HL-60/S4 treated with retinoic acid at 250 ng/mL for 4 days and 3 days (cell line): ENCODE measurements around the gene SLC34A1.
"Not testable (repeated sequence)": the region's sequence is repeated elsewhere in the genome, so short reads cannot be mapped to it uniquely, and the experiment has no call there.

Source experiments
- in situ Hi-C: fragments of 300-500 bp; cut with MboI; formaldehyde crosslinking; loops from 2 replicates; pipeline ENCODE4 v1.7.0; 2022; ENCODE audit warnings: low sequenced_read_pairs

SLC34A1 gene

DNA sequence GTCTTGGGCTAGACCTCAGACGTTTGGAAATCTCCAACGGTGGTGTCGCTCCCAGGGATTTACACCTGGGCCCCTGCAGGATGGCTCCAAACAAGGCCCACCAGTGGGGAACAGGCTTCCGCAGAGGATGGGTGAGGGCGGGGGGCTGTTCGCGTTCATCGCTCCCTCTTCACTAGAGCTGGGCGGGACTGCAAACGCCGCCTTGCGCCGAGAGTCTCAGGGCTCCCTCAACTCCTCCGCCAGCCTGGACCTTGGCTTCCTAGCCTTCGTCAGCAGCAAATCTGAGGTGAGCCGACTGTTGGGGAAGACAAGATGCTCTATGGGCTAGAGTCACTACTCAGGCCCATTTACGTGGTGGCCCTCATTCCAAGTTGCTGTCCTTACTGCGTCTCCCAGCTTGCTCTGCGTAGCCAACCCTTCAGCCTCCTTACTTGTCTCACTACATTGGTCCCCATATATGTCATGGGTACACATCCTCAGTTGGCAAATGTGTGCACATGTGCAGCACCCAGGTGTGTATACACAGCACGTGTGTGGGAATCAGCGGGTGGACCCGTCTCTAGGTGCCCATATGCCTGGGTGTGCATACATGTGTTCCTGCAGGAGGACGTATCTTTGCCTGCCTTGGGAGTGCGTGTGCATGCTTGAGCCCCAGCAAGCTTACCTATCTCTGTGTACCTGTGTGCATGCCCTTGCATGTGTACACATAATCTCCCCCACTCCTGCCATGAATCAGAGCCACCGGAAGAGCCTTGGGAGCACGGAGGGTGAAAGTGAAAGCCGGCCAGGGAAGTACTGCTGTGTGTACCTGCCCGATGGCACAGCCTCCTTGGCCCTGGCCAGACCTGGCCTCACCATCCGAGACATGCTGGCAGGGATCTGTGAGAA is 16.0 kb upstream of the SLC34A1 start:
- in situ Hi-C loops: no loop called here

DNA sequence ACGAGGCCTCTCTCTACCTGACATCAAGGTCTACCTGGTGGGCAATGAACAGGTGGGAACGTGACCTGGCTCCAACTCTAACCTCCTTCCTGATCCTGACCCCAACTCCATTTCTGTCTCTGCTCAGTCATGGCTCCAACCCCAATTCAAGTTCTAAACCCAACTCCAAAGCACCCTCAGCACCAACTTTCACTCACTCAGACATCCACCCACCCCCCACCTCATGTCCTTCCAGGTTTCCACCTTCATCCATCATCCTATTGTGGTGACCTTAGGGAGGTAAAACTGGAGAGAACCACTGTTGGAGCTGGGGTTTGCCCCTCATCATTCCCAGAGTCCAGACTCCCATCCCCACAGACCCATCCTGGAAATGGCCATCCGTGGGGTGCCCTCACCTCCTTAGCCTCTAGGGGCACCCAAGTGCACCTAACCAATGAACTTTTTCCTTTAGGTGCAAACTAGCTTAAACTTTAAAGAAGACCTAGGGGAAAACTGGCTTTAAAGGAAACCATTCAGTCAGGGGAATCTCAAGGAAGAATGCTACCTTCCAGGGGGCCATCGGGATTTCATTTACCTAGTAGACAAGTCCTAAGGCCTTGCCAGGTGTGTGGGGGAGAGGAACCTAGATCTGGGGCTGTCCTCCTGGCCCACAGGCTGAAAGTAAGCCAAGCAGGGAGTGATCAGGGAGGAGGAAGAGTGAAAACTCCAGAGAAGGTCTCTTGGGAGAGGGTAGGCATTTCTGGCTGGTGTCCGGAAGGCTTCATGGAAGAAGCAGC is 15.2 kb upstream of the SLC34A1 start:
- in situ Hi-C loops: no loop called here

DNA sequence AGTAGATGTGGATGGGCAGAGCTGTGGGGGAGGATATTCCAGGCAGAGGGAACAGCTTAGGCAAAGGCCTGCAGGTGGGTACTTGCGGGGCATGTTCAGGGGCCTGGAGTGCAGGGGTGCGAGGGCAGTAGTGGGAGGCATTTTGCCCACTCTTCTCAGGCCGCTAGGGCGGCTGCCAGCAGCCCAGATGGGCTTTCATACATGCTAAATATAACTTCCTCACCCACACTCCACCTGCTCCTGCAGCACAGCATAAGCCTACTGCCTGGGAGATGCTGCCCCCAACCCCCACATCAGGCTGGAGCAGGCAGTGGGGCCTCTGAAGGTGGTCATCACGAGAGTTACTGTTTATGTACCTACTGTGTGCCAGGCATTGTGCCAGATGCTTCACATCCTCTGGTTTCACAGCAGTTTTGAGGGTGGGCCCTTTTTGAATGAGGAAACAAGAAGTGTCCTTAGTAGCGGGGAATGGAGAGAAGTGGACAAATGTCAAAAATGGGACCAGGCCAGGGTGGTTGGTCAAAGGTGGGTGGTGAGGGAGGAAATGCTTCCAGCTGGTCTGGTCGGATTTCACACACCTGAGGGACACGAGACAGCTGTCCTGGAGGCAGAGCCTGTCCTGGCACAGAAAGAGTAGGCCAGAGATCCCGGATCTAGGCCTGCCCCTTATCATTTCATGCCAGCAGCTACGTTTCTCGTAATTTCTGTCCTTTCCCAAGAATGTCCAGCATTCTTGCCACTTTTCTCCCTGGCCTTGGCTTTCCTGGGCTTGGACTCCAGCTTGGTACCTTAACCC is 14.4 kb upstream of the SLC34A1 start:
- in situ Hi-C loops: no loop called here

DNA sequence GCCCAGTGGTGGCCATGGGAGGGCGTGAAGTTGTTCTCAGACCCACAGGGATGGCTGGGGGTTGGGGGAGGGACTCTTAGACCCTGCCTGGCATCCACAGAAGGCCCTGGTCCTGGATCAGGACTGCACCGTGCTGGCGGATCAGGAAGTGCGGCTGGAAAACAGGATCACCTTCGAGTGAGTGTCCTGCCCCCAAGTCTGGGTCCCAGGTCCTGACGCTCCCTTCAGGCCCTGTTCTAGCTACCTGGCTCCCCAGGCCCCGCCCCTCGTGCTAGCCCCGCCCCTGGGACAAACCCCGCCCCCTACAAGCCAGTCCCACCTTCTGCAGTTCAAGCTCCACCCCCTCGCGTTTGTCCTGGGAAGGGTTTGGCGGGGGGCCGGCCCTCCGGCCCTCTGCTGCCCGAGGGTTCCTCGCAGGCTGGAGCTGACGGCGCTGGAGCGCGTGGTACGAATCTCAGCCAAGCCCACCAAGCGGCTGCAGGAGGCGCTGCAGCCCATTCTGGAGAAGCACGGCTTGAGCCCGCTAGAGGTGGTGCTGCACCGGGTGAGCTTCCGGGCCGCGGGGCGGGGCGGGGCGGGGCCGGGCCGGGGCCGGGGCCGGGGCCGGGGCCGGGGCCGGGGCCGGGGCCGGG is 13.6 kb upstream of the SLC34A1 start:
- in situ Hi-C loops: no loop called here

DNA sequence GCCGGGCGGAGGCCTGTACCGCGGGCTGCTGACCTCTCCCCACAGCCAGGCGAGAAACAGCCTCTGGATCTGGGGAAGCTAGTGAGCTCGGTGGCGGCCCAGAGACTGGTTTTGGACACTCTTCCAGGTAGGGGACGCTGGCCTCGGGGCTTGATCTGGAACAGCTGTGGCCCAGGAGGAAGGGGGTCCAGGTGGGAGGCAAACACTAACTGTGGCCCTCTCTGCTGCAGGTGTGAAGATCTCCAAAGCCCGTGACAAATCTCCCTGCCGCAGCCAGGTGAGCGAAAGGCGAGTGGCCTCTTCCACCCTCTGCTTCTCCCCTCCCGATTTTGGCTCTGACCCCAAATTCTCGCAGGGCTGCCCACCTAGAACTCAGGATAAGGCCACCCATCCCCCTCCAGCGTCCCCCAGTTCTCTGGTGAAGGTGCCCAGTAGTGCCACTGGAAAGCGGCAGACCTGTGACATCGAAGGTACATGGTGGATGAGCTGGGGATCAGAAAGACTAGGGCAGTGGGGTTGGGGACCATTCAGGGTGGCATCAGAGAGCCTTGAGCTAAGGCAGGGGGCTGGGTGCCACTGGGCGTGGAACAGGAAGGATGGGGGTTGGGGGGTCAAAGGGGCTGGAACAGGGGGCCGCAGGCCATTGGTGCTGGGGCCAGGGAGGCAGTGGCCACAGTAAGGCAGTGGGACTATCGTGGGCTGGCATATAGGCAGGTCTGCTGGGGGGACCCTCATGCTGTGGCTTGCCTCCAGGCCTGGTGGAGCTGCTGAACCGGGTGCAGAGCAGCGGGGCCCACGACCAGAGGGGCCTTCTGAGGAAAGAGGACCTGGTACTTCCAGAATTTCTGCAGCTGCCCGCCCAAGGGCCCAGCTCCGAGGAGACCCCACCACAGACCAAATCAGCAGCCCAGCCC is 12.9 kb upstream of the SLC34A1 start:
- in situ Hi-C loops: no loop called here

DNA sequence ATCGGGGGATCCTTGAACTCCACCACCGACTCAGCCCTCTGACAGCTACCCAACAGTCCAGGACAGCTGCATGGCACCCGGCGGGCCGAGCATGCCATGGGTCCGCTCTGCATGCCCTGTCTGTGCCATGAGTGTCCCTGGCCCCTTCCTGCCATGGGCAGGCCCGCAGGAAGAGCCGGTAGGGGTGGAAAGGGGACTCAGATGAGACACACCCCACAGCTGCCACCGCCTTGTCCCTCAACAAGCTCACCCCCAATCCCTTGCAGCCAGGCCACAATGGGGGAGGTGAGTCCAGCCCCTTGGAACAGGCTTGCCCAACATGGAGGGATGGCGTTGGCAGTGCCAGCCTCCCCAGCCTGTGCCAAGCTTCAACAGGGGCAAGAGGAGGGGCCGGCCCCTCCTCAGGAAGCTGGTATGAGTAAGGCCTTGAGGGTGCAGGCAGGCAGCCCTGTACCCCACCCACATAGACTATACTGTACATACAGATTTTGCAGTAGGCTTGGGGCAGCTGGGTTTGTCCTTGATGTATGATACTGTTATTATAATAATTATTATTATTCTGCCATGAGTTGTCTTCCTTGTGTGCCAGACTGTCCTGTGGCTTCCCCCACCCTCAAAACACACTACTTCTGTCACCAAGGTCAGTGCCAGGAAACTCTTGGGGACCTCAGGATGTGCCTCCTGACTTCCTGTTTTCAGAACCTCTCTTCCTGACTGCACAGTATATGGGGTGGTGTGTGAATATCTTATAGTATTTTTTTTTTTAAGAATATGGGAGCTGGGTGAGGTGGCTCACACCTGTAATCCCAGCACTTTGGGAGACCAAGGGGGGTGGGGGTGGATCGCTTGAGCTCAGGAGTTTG is 12.0 kb upstream of the SLC34A1 start:
- in situ Hi-C loops: no loop called here

DNA sequence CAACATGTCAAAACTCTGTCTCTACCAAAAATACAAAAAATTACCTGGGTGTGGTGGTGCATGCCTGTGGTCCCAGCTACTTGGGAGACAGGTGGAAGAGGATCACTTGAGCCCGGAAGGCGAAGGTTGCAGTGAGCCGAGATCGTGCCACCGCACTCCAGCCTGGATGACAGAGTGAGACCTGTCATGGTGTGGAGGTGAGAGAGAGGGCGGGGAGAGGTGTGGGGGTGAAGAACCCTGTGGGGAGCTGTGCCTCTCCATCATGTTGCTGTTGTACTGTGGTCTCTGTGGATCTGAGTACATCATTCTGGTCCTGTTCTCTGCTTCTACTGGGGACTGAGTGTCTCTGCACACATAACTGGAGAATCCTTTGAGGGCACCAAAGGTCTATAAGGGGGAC is 11.3 kb upstream of the SLC34A1 start:
- in situ Hi-C loops: no loop called here

DNA sequence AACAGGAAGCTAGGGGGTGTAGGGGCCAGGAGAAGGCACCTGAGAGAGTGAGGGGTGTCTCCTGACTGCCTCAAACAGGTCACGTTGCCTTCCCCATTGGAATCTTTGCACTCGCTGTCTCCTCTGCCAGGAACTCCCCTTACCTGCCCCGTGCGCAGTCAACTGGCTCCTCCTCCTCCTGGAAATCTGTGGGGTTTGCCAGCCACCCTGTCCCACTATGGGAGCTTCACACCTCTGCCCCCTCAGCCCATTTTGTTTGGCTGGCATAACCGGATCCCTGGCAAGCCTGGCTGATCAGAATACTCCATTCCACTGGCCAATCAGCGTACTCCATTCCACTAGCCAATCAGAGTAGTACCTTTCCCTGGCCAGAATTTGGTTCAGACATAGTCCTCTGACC is 10.4 kb upstream of the SLC34A1 start:
- in situ Hi-C loops: no loop called here

DNA sequence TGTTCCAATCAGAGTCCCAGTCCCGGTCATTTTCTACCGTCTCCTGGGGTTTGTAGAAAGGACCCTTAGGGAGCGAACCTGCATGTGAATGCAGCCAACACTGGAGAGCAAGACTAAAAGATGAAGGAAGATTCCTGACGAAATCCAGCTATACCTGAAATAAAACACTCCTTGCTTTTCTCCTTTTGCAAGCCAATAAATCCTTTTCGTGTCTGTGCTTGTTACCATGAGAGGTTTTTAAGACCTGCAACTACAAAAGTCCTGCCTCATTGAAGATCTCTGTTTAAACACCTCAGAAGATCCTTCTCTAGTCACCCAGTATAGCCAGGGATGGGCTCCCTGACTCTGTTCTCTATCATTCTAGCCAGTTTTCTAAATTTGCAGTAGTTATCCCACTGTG is 10.0 kb upstream of the SLC34A1 start:
- in situ Hi-C loops: no loop called here

DNA sequence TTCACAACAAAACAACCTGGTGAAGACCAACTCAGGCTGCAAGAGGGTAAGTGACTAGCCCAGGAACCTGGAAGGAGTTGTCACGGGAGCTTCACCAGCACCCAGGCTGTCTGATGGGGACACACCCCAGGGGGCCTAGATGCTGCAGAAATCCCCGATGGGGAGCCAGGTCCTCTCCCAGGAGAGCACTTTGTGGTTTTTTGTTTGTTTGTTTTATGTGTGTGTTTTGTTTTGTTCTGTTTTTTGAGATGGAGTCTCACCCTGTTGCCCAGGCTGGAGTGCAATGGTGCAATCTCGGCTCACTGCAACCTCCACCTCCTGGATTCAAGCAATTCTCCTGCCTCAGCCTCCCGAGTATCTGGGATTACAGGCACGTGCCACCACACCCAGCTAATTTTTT is 8.7 kb upstream of the SLC34A1 start:
- in situ Hi-C loops: not testable (repeated sequence)

DNA sequence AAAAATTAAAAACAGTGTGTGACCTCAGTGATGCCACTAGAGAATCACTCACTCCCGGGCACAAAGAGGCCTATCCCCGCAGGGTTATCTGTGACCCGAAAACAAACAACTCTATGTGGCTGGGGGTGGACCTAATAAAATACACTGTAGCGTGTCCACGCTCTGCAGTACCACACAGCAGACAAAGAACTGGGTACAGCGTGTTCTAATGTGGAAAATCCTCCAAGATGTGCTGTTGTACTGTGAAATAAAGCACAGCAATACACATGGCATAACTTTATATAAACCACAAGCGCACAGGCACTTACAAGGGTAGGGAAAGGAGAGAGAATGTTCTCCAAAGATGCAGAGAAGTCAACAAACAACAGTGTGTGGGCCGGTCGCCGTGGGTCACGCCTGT is 8.1 kb upstream of the SLC34A1 start:
- in situ Hi-C loops: no loop called here

DNA sequence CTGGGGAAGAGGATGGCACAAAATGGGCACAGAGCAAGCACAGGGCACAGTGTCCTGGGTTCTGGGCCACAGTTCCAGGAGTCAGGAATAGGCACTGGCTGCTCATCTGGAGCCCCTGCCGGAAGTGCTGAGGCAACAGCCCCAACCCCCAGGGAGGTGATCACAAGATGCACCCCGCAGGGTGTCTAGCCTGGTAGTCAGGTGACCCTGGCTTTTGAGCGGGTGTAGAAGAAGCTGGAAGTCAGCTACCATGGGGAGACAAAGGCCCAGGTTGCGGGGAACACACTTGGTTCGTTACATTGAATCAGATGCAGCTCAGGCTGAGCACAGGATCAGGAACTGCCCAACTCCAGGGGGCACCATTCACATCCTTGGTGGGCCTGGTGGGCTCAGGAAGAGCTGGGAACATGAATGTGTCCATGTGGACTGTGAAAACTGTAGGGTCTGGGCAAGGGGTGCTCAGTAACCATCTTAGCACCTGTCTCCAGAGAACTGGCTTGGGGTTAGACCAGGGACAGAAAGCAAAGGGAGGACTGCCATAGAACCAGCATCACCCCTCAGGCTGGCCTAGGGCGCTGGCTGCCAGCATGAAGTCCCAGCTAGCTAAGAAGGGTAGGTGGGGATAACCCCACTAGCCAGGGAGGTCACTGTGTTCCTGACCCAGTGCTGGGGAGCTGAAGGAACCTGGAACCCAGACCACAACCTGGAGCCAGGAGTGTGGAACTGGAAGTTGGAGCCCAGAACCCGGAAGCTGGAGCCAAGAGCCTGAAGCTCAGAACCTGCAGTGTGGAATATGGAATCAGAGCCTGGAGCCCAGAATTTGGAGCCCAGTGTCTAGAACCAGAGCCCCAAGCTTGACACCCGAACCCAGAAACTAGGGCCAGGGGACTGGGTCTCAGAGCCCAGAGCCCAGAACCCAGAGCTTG is 6.1 kb upstream of the SLC34A1 start:
- in situ Hi-C loops: no loop called here

DNA sequence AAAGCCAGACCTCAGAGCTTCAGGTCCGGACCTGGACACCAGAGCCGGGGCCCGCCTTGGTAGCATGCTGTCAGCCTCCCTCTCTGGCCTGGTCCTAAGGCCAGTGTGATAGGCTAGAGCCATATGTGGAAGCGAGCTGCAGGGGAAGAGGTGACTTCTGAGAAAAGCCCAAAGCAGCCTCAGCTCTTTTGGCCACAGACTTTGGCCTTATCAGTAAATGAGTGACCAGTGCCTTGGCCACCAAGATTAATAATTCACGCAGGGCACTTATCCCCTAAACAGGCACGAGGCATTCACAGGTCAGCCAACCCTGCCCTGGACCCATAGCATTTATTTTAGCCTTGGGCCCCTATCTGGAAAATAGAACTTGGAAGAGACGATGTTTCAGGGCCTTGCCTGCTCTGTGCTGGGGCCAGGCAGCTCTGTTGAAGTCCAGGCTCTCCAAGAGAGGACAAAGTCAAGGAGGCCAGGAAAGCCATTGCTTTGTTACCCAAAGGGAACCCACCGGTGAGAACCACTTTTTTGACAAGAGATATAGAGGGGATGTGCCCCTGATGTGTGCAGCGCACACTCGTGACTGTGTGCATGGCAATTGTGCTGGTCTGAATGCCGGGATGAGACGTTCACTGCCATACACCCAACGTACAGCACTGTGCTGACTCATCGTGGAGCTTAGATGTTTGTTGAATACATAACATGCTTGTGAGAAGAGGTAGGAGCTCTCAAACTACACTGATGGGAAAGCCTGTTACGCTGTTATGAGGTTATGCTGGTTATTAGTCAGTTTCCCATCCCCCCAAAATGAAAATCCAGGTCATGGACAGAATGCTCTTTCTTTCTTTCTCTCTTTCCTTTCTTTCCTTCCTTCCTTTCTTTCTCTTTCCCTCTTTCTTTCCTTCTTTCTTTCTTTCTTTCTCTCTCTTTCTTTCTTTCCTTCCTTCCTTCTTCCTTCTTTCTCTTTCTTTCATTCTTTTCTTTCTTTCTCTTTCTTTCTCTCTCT is 5.0 kb upstream of the SLC34A1 start:
- in situ Hi-C loops: no loop called here

DNA sequence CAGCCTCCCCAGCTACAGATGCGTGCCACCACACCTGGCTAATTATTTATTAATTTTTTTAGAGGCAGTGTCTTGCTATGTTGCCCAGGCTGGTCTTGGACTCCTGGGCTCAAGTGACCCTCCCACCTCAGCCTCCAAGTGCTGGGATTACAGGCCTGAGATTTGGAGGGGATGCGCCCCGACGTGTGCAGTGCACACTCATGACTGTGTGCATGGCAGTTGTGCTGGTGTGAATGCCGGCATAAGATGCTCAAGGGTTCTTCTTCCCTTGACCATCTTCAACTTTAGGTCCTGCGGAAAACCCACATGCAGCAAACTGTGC is 3.5 kb upstream of the SLC34A1 start:
- in situ Hi-C loops: no loop called here

DNA sequence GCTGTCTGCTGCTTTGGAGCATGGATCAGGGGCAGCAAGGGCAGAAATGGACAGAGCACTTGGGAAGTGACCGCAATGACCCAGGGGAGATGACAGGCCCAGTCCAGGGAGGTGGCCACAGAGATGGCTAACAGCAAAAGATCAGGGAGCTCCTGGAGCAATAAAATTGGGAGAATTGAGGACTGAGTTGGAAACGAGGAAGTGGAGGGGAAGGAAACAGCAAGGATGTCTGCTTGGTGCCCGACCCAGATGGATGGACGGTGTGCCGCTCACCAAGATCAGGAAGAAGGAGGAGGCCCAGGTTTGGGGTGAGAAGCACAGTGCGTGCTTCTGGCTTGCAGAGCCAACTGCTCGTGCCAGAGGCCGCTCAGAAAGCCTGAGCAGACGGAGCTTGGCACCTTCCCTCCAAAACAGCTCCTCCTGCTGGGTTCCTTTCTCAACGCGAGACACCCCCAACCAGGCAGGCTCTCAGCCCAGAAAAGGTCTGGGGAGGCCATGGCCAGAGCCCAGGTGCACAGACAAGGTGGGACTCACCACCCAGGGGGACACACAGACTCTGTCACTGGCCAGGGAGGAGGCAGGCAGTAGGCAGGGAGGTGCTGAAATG is 1.7 kb upstream of the SLC34A1 start:
- in situ Hi-C loops: no loop called here

DNA sequence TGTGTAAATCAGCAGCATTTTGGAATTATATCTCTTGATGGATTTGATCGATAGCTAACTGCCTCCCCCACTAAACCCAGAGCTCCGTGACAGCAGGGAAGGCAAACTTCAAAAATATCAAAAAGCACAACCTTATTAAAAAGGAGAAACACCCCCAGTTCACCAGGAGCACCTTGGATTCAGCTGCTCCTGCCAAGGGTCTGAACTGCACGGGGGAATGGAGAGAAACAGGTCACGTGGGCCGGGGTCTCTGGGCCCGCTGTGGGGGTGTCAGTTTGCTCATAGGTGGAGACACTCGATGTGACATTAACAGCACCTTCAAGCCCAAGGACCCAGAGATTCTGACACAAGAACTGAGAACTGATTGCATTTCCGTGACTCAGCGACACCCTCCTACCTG is 1.1 kb upstream of the SLC34A1 start:
- in situ Hi-C loops: no loop called here
